Mesenchymal stem cell (in vitro differentiated cells and primary cell): ENCODE results near the gene SPPL2C.

Experiments
- DNase-seq: peaks from one replicate; pipeline ENCODE4 v3.0.0-alpha.2; 2013
- H2AFZ ChIP-seq: one replicate; pipeline ENCODE4 v1.6.1; 2013; ENCODE audit warnings: low read depth, mild to moderate bottlenecking, control low read depth, inconsistent platforms, low read length, moderate library complexity
- H2AK5ac ChIP-seq: 2 replicates; pipeline ENCODE4 v1.6.1; 2013; ENCODE audit warnings: low read length, moderate library complexity, mild to moderate bottlenecking, inconsistent platforms; ENCODE audit not compliant: severe bottlenecking
- H2BK120ac ChIP-seq: one replicate; pipeline ENCODE4 v1.6.1; 2013; ENCODE audit warnings: low read depth, mild to moderate bottlenecking, inconsistent platforms, low read length, moderate library complexity
- H2BK12ac ChIP-seq, 2 experiments: one replicate each; pipeline ENCODE4 v1.6.1; 2013; ENCODE audit warnings: inconsistent platforms in 2 of 2, low read length in 2 of 2, mild to moderate bottlenecking in 2 of 2, moderate library complexity in 2 of 2, control low read depth in 1 of 2
- H2BK15ac ChIP-seq: one replicate; pipeline ENCODE4 v1.6.1; 2013; ENCODE audit warnings: mild to moderate bottlenecking, low read depth, inconsistent platforms; ENCODE audit not compliant: poor library complexity, severe bottlenecking
- H2BK5ac ChIP-seq: 2 replicates; pipeline ENCODE4 v1.6.1; 2013; ENCODE audit warnings: low read depth, mild to moderate bottlenecking, low read length, control low read depth, inconsistent platforms; ENCODE audit not compliant: poor library complexity, severe bottlenecking
- H3K14ac ChIP-seq, 2 experiments: one replicate each; pipeline ENCODE4 v1.6.1; 2013; ENCODE audit warnings: inconsistent platforms in 2 of 2, low read length in 2 of 2, control low read depth in 1 of 2, mild to moderate bottlenecking in 1 of 2, moderate library complexity in 1 of 2
- H3K18ac ChIP-seq, 2 experiments: one replicate each; pipeline ENCODE4 v1.6.1; 2013; ENCODE audit warnings: inconsistent platforms in 2 of 2, low read length in 2 of 2, control low read depth in 1 of 2, low read depth in 1 of 2, mild to moderate bottlenecking in 1 of 2
- H3K23ac ChIP-seq, 2 experiments: one replicate each; pipeline ENCODE4 v1.6.1; 2013; ENCODE audit warnings: inconsistent platforms in 2 of 2, low read length in 2 of 2, mild to moderate bottlenecking in 2 of 2, moderate library complexity in 2 of 2, control low read depth in 1 of 2
- H3K27ac ChIP-seq: 2 replicates; pipeline ENCODE4 v1.5.1; 2013; ENCODE audit warnings: mild to moderate bottlenecking, moderate library complexity, low read length, control low read depth, inconsistent platforms; ENCODE audit not compliant: poor library complexity, severe bottlenecking
- H3K27me3 ChIP-seq, 2 experiments: 2 replicates each; pipeline versions ENCODE4 v1.6.1 to v1.7.0; 2013; ENCODE audit warnings: low read length in 2 of 2, mild to moderate bottlenecking in 2 of 2, moderate library complexity in 2 of 2, control low read depth in 1 of 2, inconsistent platforms in 1 of 2; ENCODE audit not compliant: control insufficient read depth in 1 of 2, insufficient read depth in 1 of 2
- H3K36me3 ChIP-seq, 2 experiments: 2 replicates each; pipeline versions ENCODE4 v1.6.1 to v1.7.0; 2013; ENCODE audit warnings: low read length in 2 of 2, control low read depth in 1 of 2, inconsistent platforms in 1 of 2, low read depth in 1 of 2, mild to moderate bottlenecking in 1 of 2; ENCODE audit not compliant: insufficient read depth in 2 of 2, control insufficient read depth in 1 of 2
- H3K4ac ChIP-seq, 2 experiments: one replicate each; pipeline ENCODE4 v1.6.1; 2013; ENCODE audit warnings: inconsistent platforms in 2 of 2, low read length in 2 of 2, mild to moderate bottlenecking in 2 of 2, moderate library complexity in 2 of 2, control low read depth in 1 of 2, low read depth in 1 of 2
- H3K4me1 ChIP-seq: 2 replicates; pipeline ENCODE4 v1.6.1; 2013; ENCODE audit warnings: low read depth, low read length, control low read depth; ENCODE audit not compliant: control insufficient read depth, insufficient read depth
- H3K4me2 ChIP-seq: 2 replicates; pipeline ENCODE4 v1.6.1; 2013; ENCODE audit warnings: low read length, mild to moderate bottlenecking, inconsistent platforms; ENCODE audit not compliant: poor library complexity, severe bottlenecking
- H3K4me3 ChIP-seq, 2 experiments: 2 replicates each; pipeline versions ENCODE4 v1.5.1 to v1.7.0; 2013; ENCODE audit warnings: low read length in 2 of 2, mild to moderate bottlenecking in 2 of 2, control low read depth in 1 of 2, low read depth in 1 of 2; ENCODE audit not compliant: insufficient read depth in 1 of 2
- H3K79me1 ChIP-seq: replicated peaks from 2 replicates; pipeline ENCODE4 v1.6.1; 2013; ENCODE audit warnings: mild to moderate bottlenecking, control low read depth, low read length, inconsistent platforms; ENCODE audit not compliant: poor library complexity, severe bottlenecking
- H3K9ac ChIP-seq: 2 replicates; pipeline ENCODE4 v1.7.0; 2013; ENCODE audit warnings: mild to moderate bottlenecking, low read length, moderate library complexity
- H3K9me3 ChIP-seq: 2 replicates; pipeline ENCODE4 v1.7.0; 2013; ENCODE audit warnings: mild to moderate bottlenecking, low read length; ENCODE audit not compliant: control insufficient read depth
- H4K8ac ChIP-seq: one replicate; pipeline ENCODE4 v1.6.1; 2013; ENCODE audit warnings: inconsistent platforms, mild to moderate bottlenecking, low read length, moderate library complexity
- H4K91ac ChIP-seq: one replicate; pipeline ENCODE4 v1.6.1; 2013; ENCODE audit warnings: mild to moderate bottlenecking, low read length, inconsistent platforms
- WGBS: methylation state at CpG from one replicate; pipeline ENCODE4 v1.1.7; 2013; ENCODE audit warnings: mixed read lengths; 5-methylcytosine and 5-hydroxymethylcytosine counted together

SPPL2C gene

DNA sequence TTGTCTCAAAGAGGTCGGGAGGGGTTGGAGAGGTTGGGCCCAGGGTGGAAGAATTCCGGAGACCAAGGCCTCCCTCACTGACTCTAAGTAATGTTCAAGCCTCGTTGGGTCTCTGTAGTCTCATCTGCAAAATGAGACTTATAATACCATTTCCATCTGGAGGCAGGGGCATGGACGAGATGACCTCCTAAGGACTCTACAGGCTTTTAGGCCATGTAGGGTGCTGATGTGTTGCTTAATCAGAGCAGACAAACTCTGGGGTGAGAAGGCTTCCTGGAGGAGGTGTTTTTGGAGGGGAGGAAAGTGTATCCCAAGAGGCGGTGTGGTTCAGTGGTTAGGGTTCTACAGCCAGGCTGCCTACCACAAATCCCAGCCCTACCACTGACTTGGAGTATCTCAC, 3.1 kb downstream of the SPPL2C start:
- H3K23ac ChIP-seq, result no peak overlapping the region
- DNase-seq, result no peak
- no peak overlapping the region for H2AK5ac ChIP-seq
- WGBS, result 80% methylated on average over 4 of the region's 5 CpGs
- H2BK15ac ChIP-seq, result no peak overlapping the region
- H3K18ac ChIP-seq, result no peak overlapping the region
- H3K9me3 ChIP-seq, result no peaks in the 10 kb centered on the region
- H3K27ac ChIP-seq, result no peak overlapping the region
- H2AFZ ChIP-seq, result no peak overlapping the region
- H3K4me2 ChIP-seq, result no peak overlapping the region
- H2BK120ac ChIP-seq, result no peak overlapping the region
- H2BK5ac ChIP-seq, result no peak overlapping the region
- H3K4ac ChIP-seq, result no peak overlapping the region
- H4K91ac ChIP-seq, result no peak overlapping the region
- H3K4me1 ChIP-seq, result no peaks in the 10 kb centered on the region
- H3K27me3 ChIP-seq, result peaks cover 38 to 75% of the 10 kb centered on the region in 2 experiments
- H3K36me3 ChIP-seq, result no peaks in the 10 kb centered on the region
- no peak overlapping the region for H3K4me3 ChIP-seq
- no peak overlapping the region for H3K14ac ChIP-seq
- no peak overlapping the region for H2BK12ac ChIP-seq
- H4K8ac ChIP-seq, result no peak overlapping the region
- H3K79me1 ChIP-seq, result no peaks in the 10 kb centered on the region
- no peak overlapping the region for H3K9ac ChIP-seq

DNA sequence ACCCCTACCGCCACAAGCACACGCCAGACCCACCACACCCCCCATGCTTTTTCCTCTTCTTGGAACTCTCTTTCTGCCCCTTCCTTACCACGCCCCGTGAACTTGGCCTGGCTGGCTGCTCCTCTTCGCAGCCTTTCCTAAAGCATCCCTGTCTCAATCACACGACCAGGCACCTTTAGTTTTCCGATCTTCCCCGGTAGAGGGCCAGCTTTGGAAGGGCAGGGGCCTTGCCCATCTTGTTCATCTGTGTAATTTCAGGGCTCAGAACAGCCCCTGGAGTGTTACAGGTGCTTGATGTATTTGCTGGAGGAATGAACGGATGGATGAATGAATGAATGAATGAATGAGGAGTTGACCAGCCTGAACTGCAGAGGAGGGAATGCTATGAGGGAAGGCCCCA, 3.7 kb downstream of the SPPL2C start:
- Histone ChIP-seq H3K4me3 (no peak overlapping the region), H3K4ac (no peak overlapping the region), H2AFZ (no peak overlapping the region), H4K8ac (no peak overlapping the region), H3K36me3 (no peaks in the 10 kb centered on the region), H2AK5ac (no peak overlapping the region), H3K4me2 (no peak overlapping the region), H3K23ac (no peak overlapping the region), H2BK120ac (no peak overlapping the region), H3K27me3 (peaks cover 35 to 69% of the 10 kb centered on the region in 2 experiments), H2BK5ac (no peak overlapping the region), H3K14ac (no peak overlapping the region), H3K79me1 (no peaks in the 10 kb centered on the region), H3K18ac (no peak overlapping the region), H2BK12ac (no peak overlapping the region), H3K27ac (no peak overlapping the region), H3K9me3 (no peaks in the 10 kb centered on the region), H2BK15ac (no peak overlapping the region), H4K91ac (no peak overlapping the region), H3K9ac (no peak overlapping the region), H3K4me1 (no peaks in the 10 kb centered on the region)
- DNase-seq, result no peak
- 77% methylated on average over 9 of the region's 9 CpGs for WGBS

DNA sequence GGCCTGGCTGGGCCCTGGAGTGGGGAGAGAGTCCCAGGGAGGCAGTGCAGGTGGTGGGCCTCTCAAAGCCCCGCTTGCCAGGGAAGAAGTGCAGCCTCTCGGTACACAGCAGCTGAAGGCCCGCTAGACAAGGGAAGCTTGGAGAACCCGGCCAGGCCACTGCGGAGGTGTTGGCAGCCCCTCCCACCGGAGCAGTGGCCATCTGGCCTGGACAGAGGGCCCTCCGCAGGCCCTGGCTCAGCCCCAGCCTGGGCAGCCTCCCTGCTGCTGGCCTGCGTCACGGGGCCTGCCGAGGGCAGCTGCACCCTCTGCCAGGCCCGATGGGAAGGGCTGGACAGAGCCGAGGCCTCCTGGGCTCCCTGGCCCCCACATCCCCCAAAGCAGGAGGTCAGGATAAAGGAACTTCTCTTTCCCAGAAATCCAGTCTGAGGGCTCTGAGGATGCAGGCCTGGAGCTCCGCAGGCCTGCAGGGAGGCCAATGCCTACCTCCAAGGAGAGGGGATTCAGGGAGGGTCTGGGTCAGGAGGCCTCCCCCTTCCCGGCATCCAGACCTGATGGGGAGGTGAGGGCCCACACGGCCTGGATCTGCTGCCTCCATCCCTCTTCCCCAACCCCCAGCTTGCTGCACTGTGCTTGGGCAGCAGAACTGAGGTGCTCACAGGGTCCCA, 4.3 kb downstream of the SPPL2C start:
- Histone ChIP-seq H3K23ac (no peak overlapping the region), H3K18ac (no peak overlapping the region), H2AK5ac (no peak overlapping the region), H2BK12ac (no peak overlapping the region), H3K4ac (no peak overlapping the region), H3K27ac (no peak overlapping the region), H3K27me3 (peaks cover 29 to 69% of the 10 kb centered on the region in 2 experiments), H2BK15ac (no peak overlapping the region), H3K79me1 (no peaks in the 10 kb centered on the region), H3K9me3 (no peaks in the 10 kb centered on the region), H3K4me3 (no peak overlapping the region), H3K4me1 (no peaks in the 10 kb centered on the region), H2BK120ac (no peak overlapping the region), H4K8ac (no peak overlapping the region), H3K4me2 (no peak overlapping the region), H4K91ac (no peak overlapping the region), H3K9ac (no peak overlapping the region), H2BK5ac (no peak overlapping the region), H3K36me3 (no peaks in the 10 kb centered on the region), H3K14ac (no peak overlapping the region), H2AFZ (no peak overlapping the region)
- no peak for DNase-seq
- 87% methylated on average over 13 of the region's 15 CpGs for WGBS

DNA sequence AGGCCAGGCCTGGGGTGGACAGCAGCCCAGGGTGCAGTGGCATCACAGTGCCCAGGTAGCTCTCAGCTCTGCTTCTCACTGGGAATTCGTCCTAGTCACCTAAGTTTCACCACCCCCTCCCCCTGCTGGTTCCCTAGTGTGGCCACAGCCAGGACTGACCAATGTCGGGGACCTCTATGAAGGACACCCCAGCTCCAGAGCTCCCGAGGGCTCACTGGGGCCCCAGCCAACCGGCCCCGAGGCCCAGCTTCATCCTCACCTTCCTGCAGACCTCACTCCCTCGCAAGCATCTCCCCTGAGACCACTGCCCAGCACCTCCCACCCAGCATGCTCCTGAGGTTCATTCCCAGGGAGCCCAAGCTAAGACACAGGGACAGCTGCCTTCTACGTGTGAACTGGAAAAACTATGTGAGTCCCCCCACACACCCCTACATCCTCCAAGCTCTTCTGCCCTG, 4.9 kb downstream of the SPPL2C start:
- 75% methylated on average over 6 of the region's 7 CpGs for WGBS
- Histone ChIP-seq H3K27ac (no peak overlapping the region), H3K14ac (no peak overlapping the region)

More for the DNA sequence above, 4.9 kb downstream of the SPPL2C start:
- DNase-seq, result no peak
- Histone ChIP-seq H4K8ac (no peak overlapping the region), H2BK120ac (no peak overlapping the region), H3K18ac (no peak overlapping the region), H3K9ac (no peak overlapping the region), H3K9me3 (no peaks in the 10 kb centered on the region), H3K4me1 (no peaks in the 10 kb centered on the region), H3K4me2 (no peak overlapping the region), H2AFZ (no peak overlapping the region), H4K91ac (no peak overlapping the region), H2AK5ac (no peak overlapping the region), H3K23ac (no peak overlapping the region), H2BK5ac (no peak overlapping the region), H2BK12ac (no peak overlapping the region), H3K36me3 (no peaks in the 10 kb centered on the region), H3K79me1 (no peaks in the 10 kb centered on the region), H2BK15ac (no peak overlapping the region), H3K27me3 (peaks cover 31 to 69% of the 10 kb centered on the region in 2 experiments), H3K4me3 (no peak overlapping the region), H3K4ac (no peak overlapping the region)
